ENCODE data around the gene GLYAT. TPM values are rescaled to one million over a fixed set of nuclear protein-coding genes. Genes with fewer than 3 reads are reported as not detected.

GLYAT gene
- total RNA-seq = not detected in 2 replicates
- long read RNA-seq = 0 reads

- DNase-seq (ENCODE audit: low read depth, low spot score) = no peak
- Mint-ChIP-seq H3K9me3 (peaks cover 2% of the 10 kb centered on the region), H3K27ac (ENCODE audit: unreplicated experiment) (no peak within 1 kb of the TSS), H3K27me3 (ENCODE audit: low read depth) (peaks cover 15% of the 10 kb centered on the region), H3K36me3 (ENCODE audit: low read depth) (no peaks in the 10 kb centered on the region), H3K4me1 (no peaks in the 10 kb centered on the region), H3K4me3 (no peak within 1 kb of the TSS)
- TF ChIP-seq CTCF (conservative IDR thresholded peaks at IDR 0.05) = no peak
These were observed at the start of gene GLYAT for GRCh38 chr11:58731819-58732218. GLYAT (minus strand) TSS chr11:58731943; CDS start chr11:58724496, 7,447 bp downstream.

GRCh38 chr11:58781345-58781744 lies 49.6 kb upstream of the GLYAT start:
- DNase-seq (ENCODE audit: low read depth, low spot score) = no peak
- no peaks in the 10 kb centered on the region for H3K4me1 Mint-ChIP-seq
- TF ChIP-seq CTCF (conservative IDR thresholded peaks at IDR 0.05) = no peak
- H3K27ac Mint-ChIP-seq (ENCODE audit: unreplicated experiment) = no peak overlapping the region
- H3K9me3 Mint-ChIP-seq = peaks cover 24% of the 10 kb centered on the region
- H3K36me3 Mint-ChIP-seq (ENCODE audit: low read depth) = no peaks in the 10 kb centered on the region
- peaks cover 4% of the 10 kb centered on the region for H3K27me3 Mint-ChIP-seq (ENCODE audit: low read depth)
- no peak overlapping the region for H3K4me3 Mint-ChIP-seq

- H3K4me3 Mint-ChIP-seq = no peak overlapping the region
- H3K9me3 Mint-ChIP-seq = peaks cover 24% of the 10 kb centered on the region
- DNase-seq (ENCODE audit: low read depth, low spot score) = no peak
- H3K27me3 Mint-ChIP-seq (ENCODE audit: low read depth) = peaks cover 4% of the 10 kb centered on the region
- no peaks in the 10 kb centered on the region for H3K36me3 Mint-ChIP-seq (ENCODE audit: low read depth)
- no peak overlapping the region for H3K27ac Mint-ChIP-seq (ENCODE audit: unreplicated experiment)
- no peak for TF ChIP-seq CTCF (conservative IDR thresholded peaks at IDR 0.05)
- H3K4me1 Mint-ChIP-seq = no peaks in the 10 kb centered on the region
These were observed 48.8 kb upstream of the GLYAT start for GRCh38 chr11:58780578-58780977.

- H3K9me3 Mint-ChIP-seq = peaks cover 24% of the 10 kb centered on the region
- no peak overlapping the region for H3K27ac Mint-ChIP-seq (ENCODE audit: unreplicated experiment)
These were observed 45.4 kb upstream of the GLYAT start for GRCh38 chr11:58776891-58777710.

GRCh38 chr11:58775066-58775708 lies 43.4 kb upstream of the GLYAT start:
- no peak for TF ChIP-seq CTCF (conservative IDR thresholded peaks at IDR 0.05)
- Mint-ChIP-seq H3K4me3 (no peak overlapping the region), H3K9me3 (peaks cover 16% of the 10 kb centered on the region), H3K36me3 (ENCODE audit: low read depth) (peaks cover 2% of the 10 kb centered on the region), H3K27ac (ENCODE audit: unreplicated experiment) (no peak overlapping the region), H3K27me3 (ENCODE audit: low read depth) (peaks cover 2% of the 10 kb centered on the region), H3K4me1 (no peaks in the 10 kb centered on the region)
- DNase-seq (ENCODE audit: low read depth, low spot score) = no peak

More at GRCh38 chr11:58776891-58777710, 45.4 kb upstream of the GLYAT start:
- H3K36me3 Mint-ChIP-seq (ENCODE audit: low read depth) = peaks cover 2% of the 10 kb centered on the region
- H3K4me1 Mint-ChIP-seq = no peaks in the 10 kb centered on the region
- no peak for TF ChIP-seq CTCF (conservative IDR thresholded peaks at IDR 0.05)
- no peak for DNase-seq (ENCODE audit: low read depth, low spot score)
- no peak overlapping the region for H3K4me3 Mint-ChIP-seq
- peaks cover 2% of the 10 kb centered on the region for H3K27me3 Mint-ChIP-seq (ENCODE audit: low read depth)

Measured in neural crest cell (in vitro differentiated cells).